K562 (cell line): ENCODE results near the gene ATXN10. TPM values are rescaled to one million over a fixed set of nuclear protein-coding genes. Genes with fewer than 3 reads are reported as not detected.

Source experiments
- BCOR ChIP-seq: fragments of 450-650 bp; IDR thresholded peaks from 2 replicates; pipeline ENCODE4 v1.6.1; 2016
- CBFA2T2 ChIP-seq: fragments of 450-650 bp; conservative IDR thresholded peaks from 2 replicates; pipeline ENCODE4 v1.6.1; 2017; ENCODE audit warnings: mild to moderate bottlenecking
- CBX3 ChIP-seq, 2 experiments: IDR thresholded peaks; 1 replicate in 1 of 2; 2 replicates in 1 of 2; pipeline ENCODE4 v1.6.1; 2012; ENCODE audit warnings: inconsistent platforms in 2 of 2, low read length in 2 of 2, borderline replicate concordance in 1 of 2, control low read depth in 1 of 2
- ETV5 ChIP-seq: sonication (generic); formaldehyde crosslinking; IDR thresholded peaks from 2 replicates; pipeline ENCODE4 v1.4.0; 2020; ENCODE audit warnings: low read depth, mild to moderate bottlenecking, missing genetic modification reagents
- HDAC1 ChIP-seq, 2 experiments: fragments of 450-650 bp; IDR thresholded peaks; 2 replicates each; pipeline ENCODE4 v1.6.1; 2016 to 2017; ENCODE audit warnings: inconsistent platforms in 1 of 2, mild to moderate bottlenecking in 1 of 2, moderate library complexity in 1 of 2
- HSF4 ChIP-seq: fragments of 250-450 bp; sonication (Bioruptor Pico); IDR thresholded peaks from 2 replicates; pipeline ENCODE4 v2.1.2; 2022; ENCODE audit warnings: mild to moderate bottlenecking, moderate library complexity, borderline replicate concordance
- KDM1A ChIP-seq, 2 experiments: fragments of 450-650 bp; IDR thresholded peaks; 2 replicates each; pipeline ENCODE4 v1.6.1; 2016; ENCODE audit warnings: mild to moderate bottlenecking in 2 of 2
- MAFK ChIP-seq: IDR thresholded peaks from 2 replicates; pipeline ENCODE4 v1.6.1; 2011; ENCODE audit warnings: low read length, improper control_type of control experiment
- MTA2 ChIP-seq: fragments of 450-650 bp; IDR thresholded peaks from 2 replicates; pipeline ENCODE4 v1.6.1; 2016; ENCODE audit warnings: low read depth
- PCBP2 ChIP-seq: fragments of 200-400 bp; formaldehyde crosslinking; IDR thresholded peaks from 2 replicates; pipeline ENCODE4 v1.6.1; 2018; ENCODE audit warnings: low read length, low read depth, mild to moderate bottlenecking, moderate library complexity; ENCODE audit not compliant: poor library complexity, severe bottlenecking
- POLR2A ChIP-seq: fragments of 450-650 bp; conservative IDR thresholded peaks from 2 replicates; pipeline ENCODE4 v1.6.1; 2016
- SETDB1 ChIP-seq: IDR thresholded peaks from one replicate; pipeline ENCODE4 v1.6.1; 2012; ENCODE audit warnings: low read length, control low read depth, inconsistent platforms
- SMARCA4 ChIP-seq: fragments of 450-650 bp; IDR thresholded peaks from 2 replicates; pipeline ENCODE4 v1.6.1; 2016
- SOX6 ChIP-seq: fragments of 450-650 bp; IDR thresholded peaks from 2 replicates; pipeline ENCODE4 v1.6.1; 2014; ENCODE audit warnings: mild to moderate bottlenecking
- TCF3 ChIP-seq: sonication (generic); formaldehyde crosslinking; IDR thresholded peaks from 2 replicates; pipeline ENCODE4 v1.4.0; 2020; ENCODE audit warnings: mild to moderate bottlenecking, missing genetic modification reagents
- TSC22D4 ChIP-seq: fragments of 450-650 bp; IDR thresholded peaks from 2 replicates; pipeline ENCODE4 v1.6.1; 2016; ENCODE audit warnings: missing genetic modification characterization, missing biosample characterization, control low read depth
- polyA plus RNA-seq, 8 experiments: library from polyadenylated mRNA; depleted of rRNA in 4 of 8; stranded (reverse) in 5 of 8; unstranded in 3 of 8; fragments of >200 nt; fragmentation: Nextera tagmentation in 2 of 8; fragmentation: Illumina TruSeq in 1 of 8; extraction: Ambion mirVana in 2 of 8; extraction: Trizol in 1 of 8; gene quantifications; 2 replicates each; pipeline versions ENCODE4 v1.2.1 to v1.2.3, GENCODE V29; 2011 to 2014; ENCODE audit warnings: inconsistent platforms in 1 of 8, missing spikeins in 1 of 8
- total RNA-seq, 7 experiments: library from RNA; depleted of rRNA in 6 of 7; stranded (reverse); fragments of >200 nt in 6 of 7; fragmentation: Illumina TruSeq in 2 of 7; extraction: Trizol in 2 of 7; gene quantifications; 2 replicates each; pipeline versions ENCODE4 v1.2.1 to v1.2.3, GENCODE V29; 2011 to 2021; ENCODE audit warnings: low replicate concordance in 1 of 7
- TF ChIP-seq, protein P1 (sequence below), 2 experiments: fragments of 200-800 bp in 1 of 2; sonication (Bioruptor generic) in 1 of 2; sonication (generic) in 1 of 2; formaldehyde crosslinking in 1 of 2; IDR thresholded peaks in 1 of 2; conservative IDR thresholded peaks in 1 of 2; 2 replicates each; pipeline versions ENCODE4 v1.5.0 to v1.6.1; 2016 to 2020; ENCODE audit warnings: missing compliant biosample characterization in 1 of 2, missing genetic modification characterization in 1 of 2, missing genetic modification reagents in 1 of 2
- TF ChIP-seq, protein P2 (sequence below), 2 experiments: fragments of 250-450 bp in 1 of 2; fragments of 450-650 bp in 1 of 2; sonication (Bioruptor Pico) in 1 of 2; IDR thresholded peaks; 2 replicates each; pipeline versions ENCODE4 v1.6.1 to v1.8.0; 2016 to 2021; ENCODE audit warnings: mild to moderate bottlenecking in 2 of 2, moderate library complexity in 2 of 2, missing compliant biosample characterization in 1 of 2, missing genetic modification characterization in 1 of 2
- TF ChIP-seq, protein P3 (sequence below): sonication (generic); formaldehyde crosslinking; IDR thresholded peaks from 2 replicates; pipeline ENCODE4 v1.8.0; 2022; ENCODE audit warnings: missing genetic modification reagents, mild to moderate bottlenecking, borderline replicate concordance

The ATXN10 gene
- total and polyA plus RNA-seq, 9 of the 15 experiments (the other 6 are each of a cell fraction or from before 2014, with no cell fraction given), result 11.5 to 190 (median 33.6) TPM

DNA sequence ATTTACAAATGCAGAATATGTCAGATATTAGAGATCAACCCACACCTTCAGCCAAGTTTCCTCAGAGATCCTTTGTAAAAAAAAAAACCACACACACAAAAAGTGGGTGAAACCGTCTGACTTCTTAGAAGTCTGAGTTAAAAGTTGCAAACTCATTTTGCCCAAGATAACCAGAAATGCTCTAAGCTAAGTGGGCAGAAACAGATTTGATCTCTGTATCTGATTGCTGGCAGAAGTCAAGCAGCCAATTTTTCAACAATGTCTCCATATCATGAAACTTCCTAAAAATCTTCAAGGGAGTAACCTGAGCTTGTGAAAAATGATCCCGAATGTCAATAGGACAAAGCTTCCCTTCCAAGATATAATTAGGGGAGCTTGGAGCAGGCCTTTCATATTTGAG is 28.6 kb upstream of the ATXN10 start (continued):
- TF ChIP-seq, protein P1, sequence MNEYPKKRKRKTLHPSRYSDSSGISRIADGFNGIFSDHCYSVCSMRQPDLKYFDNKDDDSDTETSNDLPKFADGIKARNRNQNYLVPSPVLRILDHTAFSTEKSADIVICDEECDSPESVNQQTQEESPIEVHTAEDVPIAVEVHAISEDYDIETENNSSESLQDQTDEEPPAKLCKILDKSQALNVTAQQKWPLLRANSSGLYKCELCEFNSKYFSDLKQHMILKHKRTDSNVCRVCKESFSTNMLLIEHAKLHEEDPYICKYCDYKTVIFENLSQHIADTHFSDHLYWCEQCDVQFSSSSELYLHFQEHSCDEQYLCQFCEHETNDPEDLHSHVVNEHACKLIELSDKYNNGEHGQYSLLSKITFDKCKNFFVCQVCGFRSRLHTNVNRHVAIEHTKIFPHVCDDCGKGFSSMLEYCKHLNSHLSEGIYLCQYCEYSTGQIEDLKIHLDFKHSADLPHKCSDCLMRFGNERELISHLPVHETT (CRISPR knock-in tag; conservative IDR thresholded peaks at IDR 0.05 in 1 of 2, IDR thresholded peaks at IDR 0.05 in 1 of 2), result 0 out of 4 replicates have a peak, but pooled peaks of 1 of the 2 experiments have one; percentile 26
- TF ChIP-seq SETDB1, result no peak
- peak; percentile 47; the same call in 1 of the 2 replicates for TF ChIP-seq MTA2
- TF ChIP-seq, protein P2, sequence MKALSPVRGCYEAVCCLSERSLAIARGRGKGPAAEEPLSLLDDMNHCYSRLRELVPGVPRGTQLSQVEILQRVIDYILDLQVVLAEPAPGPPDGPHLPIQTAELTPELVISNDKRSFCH (CRISPR knock-in tag; IDR thresholded peaks at IDR 0.05), result no peak
- TF ChIP-seq, protein P2 (tag; IDR thresholded peaks at IDR 0.05), result no peak
- TF ChIP-seq HDAC1 (IDR thresholded peaks at IDR 0.05), result peak in 1 of 2 experiments; percentile 67; a peak in 2 of 4 replicates
- no peak for TF ChIP-seq POLR2A
- no peak for TF ChIP-seq PCBP2
- peak; percentile 45; the same call in 1 of the 2 replicates for TF ChIP-seq CBFA2T2
- TF ChIP-seq, protein P3, sequence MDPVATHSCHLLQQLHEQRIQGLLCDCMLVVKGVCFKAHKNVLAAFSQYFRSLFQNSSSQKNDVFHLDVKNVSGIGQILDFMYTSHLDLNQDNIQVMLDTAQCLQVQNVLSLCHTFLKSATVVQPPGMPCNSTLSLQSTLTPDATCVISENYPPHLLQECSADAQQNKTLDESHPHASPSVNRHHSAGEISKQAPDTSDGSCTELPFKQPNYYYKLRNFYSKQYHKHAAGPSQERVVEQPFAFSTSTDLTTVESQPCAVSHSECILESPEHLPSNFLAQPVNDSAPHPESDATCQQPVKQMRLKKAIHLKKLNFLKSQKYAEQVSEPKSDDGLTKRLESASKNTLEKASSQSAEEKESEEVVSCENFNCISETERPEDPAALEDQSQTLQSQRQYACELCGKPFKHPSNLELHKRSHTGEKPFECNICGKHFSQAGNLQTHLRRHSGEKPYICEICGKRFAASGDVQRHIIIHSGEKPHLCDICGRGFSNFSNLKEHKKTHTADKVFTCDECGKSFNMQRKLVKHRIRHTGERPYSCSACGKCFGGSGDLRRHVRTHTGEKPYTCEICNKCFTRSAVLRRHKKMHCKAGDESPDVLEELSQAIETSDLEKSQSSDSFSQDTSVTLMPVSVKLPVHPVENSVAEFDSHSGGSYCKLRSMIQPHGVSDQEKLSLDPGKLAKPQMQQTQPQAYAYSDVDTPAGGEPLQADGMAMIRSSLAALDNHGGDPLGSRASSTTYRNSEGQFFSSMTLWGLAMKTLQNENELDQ (CRISPR knock-in tag), result no peak
- TF ChIP-seq HSF4 (CRISPR knock-in tag), result no peak
- TF ChIP-seq KDM1A (IDR thresholded peaks at IDR 0.05), result peak; percentile 58 to 82; a peak in 3 of 4 replicates
- no peak for TF ChIP-seq TSC22D4 (tag)
- peak; percentile 67 for TF ChIP-seq SMARCA4
- TF ChIP-seq SOX6, result peak; percentile 78
- no peak for TF ChIP-seq BCOR
- no peak for TF ChIP-seq ETV5
- TF ChIP-seq TCF3 (CRISPR knock-in tag), result 0 out of 2 replicates have a peak, but pooled peaks have one; percentile 30
- TF ChIP-seq CBX3 (IDR thresholded peaks at IDR 0.05; ENCODE audit: borderline replicate concordance in 1 of 2, low read length in 2 of 2), result no peak
- peak; percentile 45; the same call in 1 of the 2 replicates for TF ChIP-seq MAFK
